Ovary (tissue), 9 donors: Measurements from ENCODE around the gene AKAP6. TPM values are rescaled to one million over a fixed set of nuclear protein-coding genes. Genes with fewer than 3 reads are reported as not detected.

Source experiments
- DNase-seq, 5 donors: peaks; one replicate each; pipeline ENCODE4 v3.0.0-alpha.2; 2019 to 2020
- H3K27ac ChIP-seq, 2 donors: fragments of 200-600 bp; one replicate each; pipeline versions ENCODE4 v1.5.1 to v1.8.0; 2019 to 2022
- H3K27me3 ChIP-seq: fragments of 200-600 bp; one replicate; pipeline ENCODE4 v1.8.0; 2022
- H3K36me3 ChIP-seq: fragments of 200-600 bp; sonication (generic); one replicate; pipeline ENCODE4 v1.5.1; 2019
- H3K4me1 ChIP-seq: one replicate; pipeline ENCODE4 v1.8.1; 2013; ENCODE audit warnings: mild to moderate bottlenecking, moderate library complexity; ENCODE audit not compliant: insufficient read depth
- H3K4me3 ChIP-seq: fragments of 200-600 bp; sonication (generic); one replicate; pipeline ENCODE4 v1.5.1; 2017
- H3K9me3 ChIP-seq, 2 donors: fragments of 200-600 bp in 1 of 2; sonication (generic) in 1 of 2; one replicate each; pipeline versions ENCODE4 v1.5.1 to v1.8.1; 2013 to 2019; ENCODE audit warnings: mild to moderate bottlenecking in 1 of 2, moderate library complexity in 1 of 2
- CTCF ChIP-seq, 3 donors: fragments of 450-650 bp in 2 of 3; fragments of 200-600 bp in 1 of 3; IDR thresholded peaks; one replicate each; pipeline versions ENCODE4 v1.5.1 to v1.8.0; 2016 to 2022; ENCODE audit warnings: antibody characterized with exemption in 3 of 3, mild to moderate bottlenecking in 1 of 3
- EP300 ChIP-seq: sonication (generic); formaldehyde crosslinking; IDR thresholded peaks from one replicate; pipeline ENCODE4 v1.6.1; 2017; ENCODE audit warnings: antibody characterized with exemption
- POLR2A ChIP-seq: fragments of 450-650 bp; IDR thresholded peaks from one replicate; pipeline ENCODE4 v1.6.1; 2017; ENCODE audit warnings: antibody characterized with exemption, mild to moderate bottlenecking, moderate library complexity
- WGBS, 3 donors: extraction: QIAGEN DNeasy Blood & Tissue Kit in 1 of 3; methylation state at CpG; one replicate each; pipeline versions ENCODE4 v1.1.5 to v1.1.7; 2013 to 2017; 5-methylcytosine and 5-hydroxymethylcytosine counted together
- intact Hi-C, 4 donors: fragments of 100-400 bp; cut with DNase I; formaldehyde crosslinking; loops; one replicate each; pipeline versions ENCODE4 v1.11.0 to v1.15.1; 2022 to 2023
- polyA plus RNA-seq, 2 donors: library from polyadenylated mRNA; stranded (reverse); fragments of 200-250 nt in 1 of 2; fragments of 350-450 nt in 1 of 2; fragmentation: Illumina TruSeq in 1 of 2; extraction: RNeasy Lipid Tissue Mini Kit (QIAGEN cat#74804) in 1 of 2; gene quantifications; one replicate each; pipeline ENCODE4 v1.2.3, GENCODE V29; 2013 to 2014
- total RNA-seq, 7 donors: library from RNA; depleted of rRNA in 2 of 7; stranded (reverse); fragments of >200 nt in 2 of 7; fragmentation: NEBNext Ultra II Directional in 3 of 7; extraction: Animal tissue kit (Norgen Biotek cat#: 25700) in 3 of 7; gene quantifications; one replicate each; pipeline versions ENCODE4 v1.1.0 to v1.2.4, GENCODE V29; 2016 to 2023
- donor health status: DM: no; HTN: no; CAD: no; lungs with moderate emphysema.
- donor health status: DM: no; HTN: no; CAD: no.
- donor health status: Bipolar disorder and iron deficiency.
- donor health status: DM: yes; HTN: yes; CAD: no.
- donor health status: DM: no; HTN: no; CAD: no.
- donor health status: DM: yes; HTN: yes; CAD: no.

AKAP6 gene
- total and polyA plus RNA-seq, 9 donors, result 2.3 to 13.1 (median 6.9) TPM

DNA sequence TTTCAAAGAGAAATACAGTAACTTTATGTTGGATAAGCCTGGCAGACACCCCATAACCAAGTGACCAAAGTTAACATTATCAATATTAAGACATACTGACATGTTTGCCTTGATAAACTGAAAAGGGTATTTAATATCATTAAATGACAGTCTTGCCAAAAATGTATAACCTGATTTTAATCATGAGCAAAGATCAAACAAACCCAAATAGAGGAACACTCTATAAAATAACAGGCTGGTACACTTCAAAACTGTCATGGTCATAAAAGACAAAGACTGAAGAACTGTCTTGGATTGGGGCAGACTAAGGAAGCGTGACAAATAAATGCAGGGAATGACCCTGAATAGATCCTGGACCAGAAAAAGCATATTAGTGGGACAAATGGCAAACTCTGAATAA lies 64.0 kb downstream of the AKAP6 start:
- Histone ChIP-seq H3K36me3 (no peaks in the 10 kb centered on the region), H3K27me3 (no peaks in the 10 kb centered on the region), H3K4me1 (no peaks in the 10 kb centered on the region), H3K4me3 (no peak overlapping the region), H3K27ac (no peak overlapping the region), H3K9me3 (no peaks in the 10 kb centered on the region)
- TF ChIP-seq EP300 (no peak), CTCF (IDR thresholded peaks at IDR 0.05) (no peak), POLR2A (no peak)
- no peak for DNase-seq
- intact Hi-C loops, result no loop called here
- 85 to 96% (median 94%) methylated on average over 1 of the region's 1 CpG for WGBS, 3 donors

GRCh38 chr14:32394038-32394437 lies 64.9 kb downstream of the AKAP6 start:
- intact Hi-C loops, result no loop called here
- Histone ChIP-seq H3K27ac (no peak overlapping the region), H3K4me1 (no peaks in the 10 kb centered on the region), H3K4me3 (no peak overlapping the region), H3K27me3 (no peaks in the 10 kb centered on the region), H3K9me3 (no peaks in the 10 kb centered on the region), H3K36me3 (no peaks in the 10 kb centered on the region)
- WGBS, 3 donors, result 79 to 90% (median 90%) methylated on average over 1 of the region's 1 CpG
- no peak for DNase-seq
- TF ChIP-seq CTCF (IDR thresholded peaks at IDR 0.05) (no peak), POLR2A (no peak), EP300 (no peak)

DNA sequence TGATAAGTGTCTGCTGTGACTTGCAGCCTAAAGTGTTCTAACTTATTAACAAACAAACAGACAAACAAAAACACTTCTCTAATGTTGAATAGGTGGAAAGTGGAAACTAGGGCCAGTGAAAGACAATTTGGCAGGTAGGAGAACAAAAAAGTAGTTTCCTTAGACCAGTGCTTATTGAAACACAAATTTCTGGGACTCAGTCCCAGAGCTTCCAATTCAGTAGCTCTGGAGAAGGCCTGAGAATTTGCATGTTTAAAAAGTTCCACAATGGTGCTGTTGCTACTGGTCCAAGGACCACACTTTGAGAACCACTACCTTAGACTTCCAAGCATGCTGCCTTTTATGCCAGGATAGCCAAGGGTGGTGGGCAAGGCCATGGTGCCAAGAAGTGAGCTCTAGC lies 67.8 kb downstream of the AKAP6 start:
- intact Hi-C loops, result no loop called here
- TF ChIP-seq POLR2A (no peak), CTCF (IDR thresholded peaks at IDR 0.05) (no peak), EP300 (no peak)

GRCh38 chr14:32397861-32398640 lies 69.0 kb downstream of the AKAP6 start:
- H3K4me3 ChIP-seq, result no peak overlapping the region
- no peak for DNase-seq
- no peaks in the 10 kb centered on the region for H3K9me3 ChIP-seq
- TF ChIP-seq CTCF (IDR thresholded peaks at IDR 0.05) (no peak), POLR2A (no peak), EP300 (no peak)
- H3K27me3 ChIP-seq, result no peaks in the 10 kb centered on the region
- no peaks in the 10 kb centered on the region for H3K4me1 ChIP-seq
- no peaks in the 10 kb centered on the region for H3K36me3 ChIP-seq
- H3K27ac ChIP-seq, result no peak overlapping the region
- intact Hi-C loops, result no loop called here

More for the DNA sequence above, 67.8 kb downstream of the AKAP6 start:
- Histone ChIP-seq H3K4me3 (no peak overlapping the region), H3K9me3 (no peaks in the 10 kb centered on the region), H3K27me3 (no peaks in the 10 kb centered on the region), H3K27ac (no peak overlapping the region), H3K36me3 (no peaks in the 10 kb centered on the region), H3K4me1 (no peaks in the 10 kb centered on the region)
- DNase-seq, result no peak
